GM12878 (cell line): ENCODE data around the gene PTEN. TPM values are rescaled to one million over a fixed set of nuclear protein-coding genes. Genes with fewer than 3 reads are reported as not detected.

Experiments used
- BCL11A ChIP-seq: IDR thresholded peaks from 2 replicates; pipeline ENCODE4 v1.6.1; 2011; ENCODE audit warnings: low read depth, low read length
- CREB1 ChIP-seq: IDR thresholded peaks from 2 replicates; pipeline ENCODE4 v1.6.1; 2012; ENCODE audit warnings: low read depth, mild to moderate bottlenecking, inconsistent platforms
- ETV6 ChIP-seq, 2 experiments: fragments of 450-650 bp in 1 of 2; IDR thresholded peaks in 1 of 2; conservative IDR thresholded peaks in 1 of 2; 2 replicates each; pipeline ENCODE4 v1.6.1; 2014; ENCODE audit warnings: antibody characterized with exemption in 1 of 2, borderline replicate concordance in 1 of 2, low read depth in 1 of 2, mild to moderate bottlenecking in 1 of 2, moderate library complexity in 1 of 2
- EZH2 ChIP-seq: IDR thresholded peaks from 2 replicates; pipeline ENCODE4 v1.6.1; 2012; ENCODE audit warnings: low read depth, mild to moderate bottlenecking, control low read depth, inconsistent platforms, low read length, borderline replicate concordance; ENCODE audit not compliant: control insufficient read depth
- GABPA ChIP-seq: IDR thresholded peaks from 2 replicates; pipeline ENCODE4 v1.6.1; 2014; ENCODE audit warnings: antibody characterized with exemption, low read depth, mild to moderate bottlenecking, inconsistent platforms
- GATAD2B ChIP-seq: fragments of 450-650 bp; conservative IDR thresholded peaks from 2 replicates; pipeline ENCODE4 v1.6.1; 2017; ENCODE audit warnings: low read depth, mild to moderate bottlenecking, moderate library complexity
- MXI1 ChIP-seq: fragments of 150-350 bp; IDR thresholded peaks from 2 replicates; pipeline ENCODE4 v1.6.1; 2011; ENCODE audit warnings: low read depth, mild to moderate bottlenecking, inconsistent platforms, low read length, improper control_type of control experiment
- NR2C1 ChIP-seq: fragments of 450-650 bp; IDR thresholded peaks from 2 replicates; pipeline ENCODE4 v1.6.1; 2017; ENCODE audit warnings: antibody characterized with exemption, mild to moderate bottlenecking, moderate library complexity
- NR2C2 ChIP-seq: IDR thresholded peaks from 2 replicates; pipeline ENCODE4 v1.6.1; 2011; ENCODE audit warnings: borderline replicate concordance, low read depth; ENCODE audit not compliant: control insufficient read depth, insufficient read length
- NR2F1 ChIP-seq: fragments of 450-650 bp; conservative IDR thresholded peaks from 2 replicates; pipeline ENCODE4 v1.6.1; 2017; ENCODE audit warnings: mild to moderate bottlenecking
- NRF1 ChIP-seq: conservative IDR thresholded peaks from 2 replicates; pipeline ENCODE4 v1.6.1; 2011; ENCODE audit warnings: mild to moderate bottlenecking, low read depth, low read length, improper control_type of control experiment
- PML ChIP-seq: IDR thresholded peaks from 2 replicates; pipeline ENCODE4 v1.6.1; 2012; ENCODE audit warnings: low read length, inconsistent platforms
- POLR2A ChIP-seq: IDR thresholded peaks from 2 replicates; pipeline ENCODE4 v1.6.1; 2011; ENCODE audit warnings: low read depth, mild to moderate bottlenecking, low read length
- POU2F2 ChIP-seq: IDR thresholded peaks from 3 replicates; pipeline ENCODE4 v1.6.1; 2011; ENCODE audit warnings: low read depth, mild to moderate bottlenecking, low read length, borderline replicate concordance
- RB1 ChIP-seq: fragments of 450-650 bp; formaldehyde crosslinking; IDR thresholded peaks from 2 replicates; pipeline ENCODE4 v1.6.1; 2017; ENCODE audit warnings: mild to moderate bottlenecking, borderline replicate concordance
- RELA ChIP-seq: fragments of 450-650 bp; IDR thresholded peaks from 2 replicates; pipeline ENCODE4 v1.8.0; 2014; ENCODE audit warnings: borderline replicate concordance; ENCODE audit not compliant: partially characterized antibody
- SMAD1 ChIP-seq: fragments of 450-650 bp; IDR thresholded peaks from 2 replicates; pipeline ENCODE4 v1.6.1; 2018; ENCODE audit warnings: mild to moderate bottlenecking, low read depth; ENCODE audit not compliant: partially characterized antibody
- SMAD5 ChIP-seq: IDR thresholded peaks from 2 replicates; pipeline ENCODE4 v1.6.1; 2016; ENCODE audit warnings: antibody characterized with exemption, low read depth
- SMARCA5 ChIP-seq: fragments of 450-650 bp; IDR thresholded peaks from 2 replicates; pipeline ENCODE4 v1.6.1; 2017; ENCODE audit warnings: mild to moderate bottlenecking
- SMC3 ChIP-seq: IDR thresholded peaks from 2 replicates; pipeline ENCODE4 v1.6.1; 2011; ENCODE audit warnings: low read length, improper control_type of control experiment, borderline replicate concordance
- TAF1 ChIP-seq: IDR thresholded peaks from 2 replicates; pipeline ENCODE4 v1.6.1; 2011; ENCODE audit warnings: mild to moderate bottlenecking, low read depth, low read length, borderline replicate concordance
- YY1 ChIP-seq: IDR thresholded peaks from 2 replicates; pipeline ENCODE4 v1.6.1; 2011; ENCODE audit warnings: low read depth, mild to moderate bottlenecking, low read length
- ZBED1 ChIP-seq: IDR thresholded peaks from 2 replicates; pipeline ENCODE4 v1.6.1; 2016; ENCODE audit warnings: borderline replicate concordance
- ZNF207 ChIP-seq: fragments of 450-650 bp; IDR thresholded peaks from 2 replicates; pipeline ENCODE4 v1.6.1; 2014; ENCODE audit warnings: antibody characterized with exemption, mild to moderate bottlenecking, borderline replicate concordance
- polyA plus RNA-seq, 11 experiments: library from polyadenylated mRNA; depleted of rRNA in 4 of 11; unstranded in 6 of 11; stranded (reverse) in 5 of 11; fragments of >200 nt; fragmentation: Nextera tagmentation in 4 of 11; fragmentation: Illumina TruSeq in 1 of 11; extraction: Ambion mirVana in 4 of 11; extraction: Trizol in 1 of 11; gene quantifications; 1 replicate in 1 of 11; 2 replicates in 10 of 11; pipeline versions ENCODE4 v1.2.1 to v1.2.3, GENCODE V29; 2011 to 2016; ENCODE audit warnings: inconsistent platforms in 2 of 11, missing spikeins in 2 of 11, low read depth in 1 of 11
- total RNA-seq, 4 experiments: library from RNA; depleted of rRNA in 3 of 4; stranded (reverse); fragments of >200 nt in 3 of 4; fragmentation: Illumina TruSeq in 1 of 4; extraction: Trizol in 1 of 4; gene quantifications; 2 replicates each; pipeline versions ENCODE4 v1.2.1 to v1.2.3, GENCODE V29; 2013 to 2021
- TF ChIP-seq, protein P1 (sequence below): fragments of 450-650 bp; IDR thresholded peaks from 2 replicates; pipeline ENCODE4 v1.6.1; 2016; ENCODE audit warnings: mild to moderate bottlenecking
- TF ChIP-seq, protein P2 (sequence below): IDR thresholded peaks from 2 replicates; pipeline ENCODE4 v1.6.1; 2012; ENCODE audit warnings: low read depth, low read length, improper control_type of control experiment
- TF ChIP-seq, protein P3 (sequence below): fragments of 450-650 bp; IDR thresholded peaks from 2 replicates; pipeline ENCODE4 v1.6.1; 2017; ENCODE audit warnings: mild to moderate bottlenecking, low read depth, inconsistent platforms; ENCODE audit not compliant: poor library complexity, severe bottlenecking

Gene PTEN
- total and polyA plus RNA-seq, 10 of the 15 experiments (the other 5 are each of a cell fraction or from before 2014, with no cell fraction given): 26.1 to 175 (median 58.1) TPM

DNA sequence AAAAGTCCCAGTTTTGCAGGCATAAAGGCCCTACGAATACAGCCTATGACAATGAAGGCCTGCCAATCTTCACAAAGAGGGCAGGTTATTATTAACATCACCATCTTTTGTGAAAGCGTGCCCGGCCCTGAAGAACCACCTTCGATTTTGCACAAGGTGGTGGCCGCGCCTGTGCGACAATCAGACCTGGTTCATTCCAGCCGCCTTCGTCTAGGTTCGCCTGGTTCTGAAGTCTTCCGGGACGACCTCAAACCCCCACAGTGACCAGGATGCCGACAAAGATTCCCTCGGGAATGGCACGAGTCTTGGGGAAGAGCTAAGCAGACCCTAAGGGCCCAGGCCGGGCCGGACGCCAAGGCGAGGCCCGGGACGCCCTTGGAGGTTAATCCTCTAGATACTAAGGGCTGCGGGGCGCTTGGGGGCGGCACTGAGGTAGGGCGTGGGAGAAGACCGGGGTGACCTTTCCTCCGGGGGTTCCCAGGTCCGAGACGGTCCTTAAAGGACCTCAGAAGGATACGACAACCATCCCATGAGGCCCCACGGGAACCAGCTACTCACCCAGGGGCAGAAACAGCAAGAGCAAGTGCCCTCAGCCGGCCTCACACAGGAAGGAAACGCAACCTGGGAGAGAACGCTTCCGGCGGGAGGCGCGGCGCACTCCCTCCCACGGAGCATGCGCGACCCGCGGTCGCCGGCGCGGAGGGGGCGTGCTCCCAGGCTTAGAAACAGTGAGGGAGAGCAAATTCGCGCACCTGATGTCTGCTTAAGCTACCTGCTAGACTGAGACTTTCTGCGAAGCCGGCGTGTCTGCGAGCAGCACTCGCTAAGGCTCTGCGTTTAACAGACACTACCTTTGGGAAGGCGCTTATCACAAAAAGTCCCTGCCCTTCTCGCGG, 45.6 kb upstream of the PTEN start, which contains the start of gene ATAD1 (continued):
- peak; percentile 93 for TF ChIP-seq PML
- 0 out of 2 replicates have a peak, but pooled peaks have one; percentile 58 for TF ChIP-seq ZBED1
- peak; percentile 78; the same call in 1 of the 2 replicates for TF ChIP-seq MXI1
- peak; percentile 49 for TF ChIP-seq SMAD1
- TF ChIP-seq RB1: peak; percentile 52; the same call in 1 of the 2 replicates
- TF ChIP-seq POU2F2: 0 out of 3 replicates have a peak, but pooled peaks have one; percentile 56
- peak; percentile 88 for TF ChIP-seq POLR2A
- TF ChIP-seq ZNF207: 0 out of 2 replicates have a peak, but pooled peaks have one; percentile 40
- TF ChIP-seq GATAD2B: peak; percentile 49
- 0 out of 2 replicates have a peak, but pooled peaks have one; percentile 1 for TF ChIP-seq BCL11A
- peak; percentile 7 for TF ChIP-seq YY1
- peak; percentile 7; the same call in 1 of the 2 replicates for TF ChIP-seq SMC3
- peak; percentile 95 for TF ChIP-seq NR2C1
- peak; percentile 93 for TF ChIP-seq NR2F1
- TF ChIP-seq, protein P1, sequence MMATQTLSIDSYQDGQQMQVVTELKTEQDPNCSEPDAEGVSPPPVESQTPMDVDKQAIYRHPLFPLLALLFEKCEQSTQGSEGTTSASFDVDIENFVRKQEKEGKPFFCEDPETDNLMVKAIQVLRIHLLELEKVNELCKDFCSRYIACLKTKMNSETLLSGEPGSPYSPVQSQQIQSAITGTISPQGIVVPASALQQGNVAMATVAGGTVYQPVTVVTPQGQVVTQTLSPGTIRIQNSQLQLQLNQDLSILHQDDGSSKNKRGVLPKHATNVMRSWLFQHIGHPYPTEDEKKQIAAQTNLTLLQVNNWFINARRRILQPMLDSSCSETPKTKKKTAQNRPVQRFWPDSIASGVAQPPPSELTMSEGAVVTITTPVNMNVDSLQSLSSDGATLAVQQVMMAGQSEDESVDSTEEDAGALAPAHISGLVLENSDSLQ: peak; percentile 72; the same call in 1 of the 2 replicates
- TF ChIP-seq GABPA: peak; percentile 92
- peak; percentile 76; the same call in 1 of the 2 replicates for TF ChIP-seq TAF1
- no peak for TF ChIP-seq CREB1
- TF ChIP-seq NR2C2: no peak
- TF ChIP-seq, protein P2, sequence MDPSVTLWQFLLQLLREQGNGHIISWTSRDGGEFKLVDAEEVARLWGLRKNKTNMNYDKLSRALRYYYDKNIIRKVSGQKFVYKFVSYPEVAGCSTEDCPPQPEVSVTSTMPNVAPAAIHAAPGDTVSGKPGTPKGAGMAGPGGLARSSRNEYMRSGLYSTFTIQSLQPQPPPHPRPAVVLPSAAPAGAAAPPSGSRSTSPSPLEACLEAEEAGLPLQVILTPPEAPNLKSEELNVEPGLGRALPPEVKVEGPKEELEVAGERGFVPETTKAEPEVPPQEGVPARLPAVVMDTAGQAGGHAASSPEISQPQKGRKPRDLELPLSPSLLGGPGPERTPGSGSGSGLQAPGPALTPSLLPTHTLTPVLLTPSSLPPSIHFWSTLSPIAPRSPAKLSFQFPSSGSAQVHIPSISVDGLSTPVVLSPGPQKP: 0 out of 2 replicates have a peak, but pooled peaks have one; percentile 52
- TF ChIP-seq EZH2: no peak
- TF ChIP-seq RELA: no peak
- TF ChIP-seq NRF1: peak; percentile 87
- TF ChIP-seq SMARCA5: 0 out of 2 replicates have a peak, but pooled peaks have one; percentile 53
- TF ChIP-seq, protein P3, sequence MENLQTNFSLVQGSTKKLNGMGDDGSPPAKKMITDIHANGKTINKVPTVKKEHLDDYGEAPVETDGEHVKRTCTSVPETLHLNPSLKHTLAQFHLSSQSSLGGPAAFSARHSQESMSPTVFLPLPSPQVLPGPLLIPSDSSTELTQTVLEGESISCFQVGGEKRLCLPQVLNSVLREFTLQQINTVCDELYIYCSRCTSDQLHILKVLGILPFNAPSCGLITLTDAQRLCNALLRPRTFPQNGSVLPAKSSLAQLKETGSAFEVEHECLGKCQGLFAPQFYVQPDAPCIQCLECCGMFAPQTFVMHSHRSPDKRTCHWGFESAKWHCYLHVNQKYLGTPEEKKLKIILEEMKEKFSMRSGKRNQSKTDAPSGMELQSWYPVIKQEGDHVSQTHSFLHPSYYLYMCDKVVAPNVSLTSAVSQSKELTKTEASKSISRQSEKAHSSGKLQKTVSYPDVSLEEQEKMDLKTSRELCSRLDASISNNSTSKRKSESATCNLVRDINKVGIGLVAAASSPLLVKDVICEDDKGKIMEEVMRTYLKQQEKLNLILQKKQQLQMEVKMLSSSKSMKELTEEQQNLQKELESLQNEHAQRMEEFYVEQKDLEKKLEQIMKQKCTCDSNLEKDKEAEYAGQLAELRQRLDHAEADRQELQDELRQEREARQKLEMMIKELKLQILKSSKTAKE: no peak
- TF ChIP-seq SMAD5: peak; percentile 57; the same call in 1 of the 2 replicates
- peak in 1 of 2 experiments; percentile 74; a peak in 2 of 4 replicates for TF ChIP-seq ETV6 (conservative IDR thresholded peaks at IDR 0.05 in 1 of 2, IDR thresholded peaks at IDR 0.05 in 1 of 2; ENCODE audit: borderline replicate concordance in 1 of 2, low read depth in 1 of 2)
